NCI-H1436 treated with DMSO at 0.1 percent for 48 hours (cell line): Measurements from ENCODE around the gene FNDC11.
"Not testable (repeated sequence)": the region's sequence is repeated elsewhere in the genome, so short reads cannot be mapped to it uniquely, and the experiment has no call there.

Experiments used
- DNase-seq: peaks from one replicate; lab custom pipeline; 2025; lab: John Stamatoyannopoulos, UW

FNDC11 gene

GRCh38 chr20:63598479-63599395 is 44.8 kb downstream of the FNDC11 start:
- DNase-seq, result no peak

- no peak for DNase-seq
Measured at GRCh38 chr20:63599396-63600050, 45.6 kb downstream of the FNDC11 start.

GRCh38 chr20:63601679-63602078 is 47.7 kb downstream of the FNDC11 start:
- DNase-seq, result not testable (repeated sequence)

- no peak for DNase-seq
Measured at GRCh38 chr20:63602321-63602720, 48.4 kb downstream of the FNDC11 start.
